GM18526 (cell line): ENCODE measurements around the gene CNMD.

Source experiments
- POLR2A ChIP-seq: IDR thresholded peaks from 3 replicates; pipeline ENCODE4 v1.6.1; 2011; ENCODE audit not compliant: insufficient read length; ENCODE audit errors: extremely low read depth

Gene CNMD

DNA sequence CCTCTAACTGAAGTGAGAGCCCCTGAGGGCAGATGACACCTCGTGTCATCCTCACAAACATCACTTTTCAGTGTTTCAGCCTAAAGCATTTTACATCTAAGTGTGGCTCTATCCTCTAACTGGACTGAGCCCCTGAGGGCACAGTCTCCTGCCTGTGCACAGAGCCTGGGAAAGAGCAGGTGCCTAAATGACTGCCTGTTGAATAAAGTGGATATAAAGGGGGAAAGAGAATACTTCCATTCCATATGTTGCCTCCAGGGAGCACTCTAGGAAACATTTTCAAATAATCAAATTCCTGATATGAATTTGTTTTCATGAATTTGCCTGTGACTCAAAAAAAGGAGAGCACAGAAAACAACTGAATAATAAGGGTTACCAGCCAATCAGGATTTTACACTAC is 32.2 kb downstream of the CNMD start:
- TF ChIP-seq POLR2A = no peak

DNA sequence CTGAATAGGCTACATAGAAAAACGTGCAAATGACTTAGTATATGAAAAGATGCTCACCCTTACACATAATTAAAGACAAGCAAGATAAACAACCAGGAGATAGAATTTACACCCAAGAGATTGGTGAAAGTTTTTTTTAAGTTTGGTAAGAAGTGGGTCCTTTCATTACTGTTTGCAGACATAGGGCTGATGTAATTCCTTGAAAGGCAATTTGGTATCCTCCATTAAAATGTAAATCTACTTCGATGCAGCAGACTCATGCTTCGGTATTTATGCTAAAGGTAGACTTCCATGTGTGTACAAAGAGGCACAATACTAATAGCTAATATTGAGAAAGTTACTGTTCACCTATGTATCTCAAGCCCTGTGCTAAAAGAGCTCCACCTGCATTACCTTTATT is 33.5 kb downstream of the CNMD start:
- TF ChIP-seq POLR2A = no peak

- no peak for TF ChIP-seq POLR2A
Measured at GRCh38 chr13:52703482-52703881, 36.1 kb downstream of the CNMD start.

DNA sequence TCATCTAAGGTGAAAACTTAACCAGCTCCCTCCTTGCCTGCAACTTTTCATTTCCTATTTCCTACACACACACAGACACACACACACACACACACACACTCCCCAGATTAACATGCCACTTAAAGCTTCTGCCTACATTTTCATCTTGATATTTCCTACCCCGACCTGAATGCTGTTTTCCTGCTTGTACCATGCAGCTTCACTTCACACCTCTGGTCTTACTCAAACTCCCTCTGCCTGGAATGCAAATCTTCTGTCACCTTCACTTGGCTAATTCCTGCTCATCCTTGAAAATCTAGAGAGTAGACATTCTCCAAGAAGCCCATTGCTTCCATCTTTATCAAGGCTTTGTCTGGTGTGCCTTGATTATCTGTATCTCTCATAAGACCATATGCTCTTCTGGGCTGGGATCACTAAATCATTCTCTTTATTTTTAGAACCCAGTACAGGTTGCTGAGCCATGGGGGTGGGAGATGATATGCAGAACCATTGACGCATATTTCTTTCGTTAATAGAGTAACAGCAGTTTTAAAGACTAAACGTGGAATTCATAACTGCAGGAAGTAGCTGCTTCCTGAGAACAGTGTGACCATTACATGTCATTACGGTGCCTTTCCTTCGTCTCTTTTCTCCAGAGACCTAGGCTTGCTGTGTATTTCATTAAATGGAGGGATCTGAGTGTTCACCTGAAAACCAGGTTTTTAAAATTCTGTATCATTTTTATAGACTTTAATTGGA is 37.7 kb downstream of the CNMD start:
- no peak for TF ChIP-seq POLR2A

GRCh38 chr13:52696566-52696965 is 43.1 kb downstream of the CNMD start:
- no peak for TF ChIP-seq POLR2A

DNA sequence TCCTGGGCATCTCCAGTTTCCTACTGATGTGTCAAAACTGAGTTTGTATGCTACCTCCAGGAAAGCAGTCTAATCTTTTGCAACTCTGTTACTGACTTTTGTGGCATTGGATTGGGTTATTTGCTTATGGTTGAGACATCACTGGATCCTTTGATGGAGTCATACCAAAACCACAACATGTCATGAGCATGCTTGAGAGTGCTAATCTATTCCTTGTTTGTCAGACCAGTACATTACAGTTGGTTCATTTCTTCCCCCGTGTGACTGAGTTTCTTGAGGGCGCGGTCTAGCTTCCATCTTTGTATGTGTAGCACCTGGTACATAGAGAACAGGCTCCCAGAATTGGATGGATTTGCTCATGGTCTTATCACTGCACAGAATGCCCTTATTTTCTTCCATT is 43.8 kb downstream of the CNMD start:
- TF ChIP-seq POLR2A = no peak

GRCh38 chr13:52686376-52686775 is 53.2 kb downstream of the CNMD start:
- no peak for TF ChIP-seq POLR2A

DNA sequence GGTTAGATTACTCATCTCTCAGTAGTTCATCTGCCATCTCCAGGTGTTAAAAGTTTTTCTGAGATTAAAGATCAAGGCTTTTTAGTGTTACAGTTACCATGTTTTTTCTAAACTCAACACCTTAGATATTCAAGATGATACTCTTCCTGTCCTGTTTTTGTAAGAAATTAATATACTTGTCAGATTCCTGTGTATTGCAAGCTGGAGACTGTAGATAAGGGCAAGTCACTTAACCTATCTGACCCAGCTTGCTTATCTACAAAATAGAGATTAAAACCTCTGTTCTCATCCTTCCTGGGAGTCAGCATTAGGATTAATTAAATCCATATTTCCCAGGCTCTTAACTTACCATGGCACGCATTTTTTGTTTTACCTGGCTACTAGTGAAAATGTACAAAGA is 61.8 kb downstream of the CNMD start:
- no peak for TF ChIP-seq POLR2A

DNA sequence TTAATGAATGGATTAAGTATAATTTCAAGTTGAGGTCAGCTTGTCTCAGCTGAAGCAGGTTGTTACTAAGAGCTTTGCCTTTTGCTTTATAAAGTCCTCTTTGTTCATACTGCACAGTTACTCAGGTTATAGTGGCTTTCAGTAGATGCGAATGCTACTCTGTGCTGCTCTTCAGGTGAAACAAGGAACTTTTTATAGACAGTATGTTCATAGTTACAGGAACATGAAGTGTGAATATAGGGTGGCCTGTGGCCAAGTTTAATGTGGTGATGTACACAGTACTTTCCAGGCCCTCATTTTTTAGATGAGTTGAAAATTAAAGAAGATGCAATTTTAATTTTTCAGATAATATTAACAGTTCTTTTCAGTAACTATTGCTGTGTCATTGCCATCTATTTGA is 66.2 kb downstream of the CNMD start:
- no peak for TF ChIP-seq POLR2A

GRCh38 chr13:52670726-52671125 is 68.9 kb downstream of the CNMD start:
- no peak for TF ChIP-seq POLR2A

- TF ChIP-seq POLR2A = no peak
Measured at GRCh38 chr13:52669677-52670076, 69.9 kb downstream of the CNMD start.

DNA sequence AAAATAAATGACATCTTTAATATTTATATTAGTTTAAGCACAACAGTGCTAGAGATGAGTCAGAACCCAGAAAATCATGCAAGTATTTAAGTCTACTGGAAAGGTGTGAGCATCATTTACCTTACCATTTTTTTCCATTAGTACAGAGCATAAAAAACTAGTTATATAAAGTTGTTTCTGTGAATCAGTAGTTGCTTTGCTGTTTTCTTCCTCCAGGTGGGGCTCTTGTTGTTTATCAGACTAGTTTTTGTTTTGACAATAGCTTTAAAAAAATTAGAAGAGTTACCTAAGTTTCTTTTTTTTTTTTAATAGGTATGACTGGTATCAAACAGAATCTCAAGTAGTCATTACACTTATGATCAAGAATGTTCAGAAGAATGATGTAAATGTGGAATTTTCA is 74.3 kb downstream of the CNMD start:
- no peak for TF ChIP-seq POLR2A

DNA sequence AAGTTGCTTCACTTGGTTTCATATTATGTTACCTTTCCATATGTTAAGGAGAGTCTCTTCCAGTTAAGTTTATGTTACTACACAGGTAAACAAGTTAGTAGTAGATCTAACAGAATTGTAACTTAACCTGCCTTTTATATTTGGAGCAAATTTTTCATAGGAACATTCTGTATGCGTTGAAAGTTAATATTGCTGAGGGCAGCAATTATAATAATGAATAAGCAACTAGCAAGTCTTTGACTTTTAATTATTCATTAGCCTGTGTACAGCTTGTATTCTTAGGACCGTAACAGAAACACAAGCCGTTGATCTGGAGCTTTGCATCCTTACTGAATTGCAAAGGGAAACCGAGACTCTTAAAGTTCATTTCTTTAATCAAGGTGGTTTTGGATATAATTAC is 75.3 kb downstream of the CNMD start:
- TF ChIP-seq POLR2A = no peak

DNA sequence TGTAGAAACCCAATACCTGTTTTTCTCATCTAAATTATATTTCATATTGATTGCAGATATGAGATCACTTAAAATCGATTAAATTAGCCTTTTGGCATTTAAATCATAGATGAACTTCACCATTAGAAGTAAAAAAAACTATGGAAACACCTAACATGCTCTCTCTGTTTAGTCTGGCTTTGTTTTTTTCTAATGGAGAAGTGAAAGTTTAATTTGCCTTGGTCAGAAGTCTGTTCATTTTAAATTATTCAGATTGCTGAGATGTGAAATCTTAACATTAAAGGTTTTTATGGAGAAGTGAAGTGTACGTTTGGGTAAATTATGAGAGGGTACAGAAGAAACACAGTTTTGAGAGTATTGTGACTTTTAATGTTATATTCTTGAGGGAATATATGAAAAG is 80.3 kb downstream of the CNMD start:
- no peak for TF ChIP-seq POLR2A
